Vagina (tissue), 2 donors: Measurements from ENCODE around the gene LYPD6.

Experiments
- POLR2A ChIP-seq, 2 donors: fragments of 450-650 bp; IDR thresholded peaks; one replicate each; pipeline ENCODE4 v1.6.1; 2017; ENCODE audit warnings: antibody characterized with exemption in 2 of 2, mild to moderate bottlenecking in 2 of 2, moderate library complexity in 2 of 2
- POLR2AphosphoS5 ChIP-seq, 2 donors: sonication (generic); formaldehyde crosslinking; IDR thresholded peaks; one replicate each; pipeline ENCODE4 v1.9.0; 2017; ENCODE audit warnings: antibody characterized with exemption in 2 of 2, mild to moderate bottlenecking in 2 of 2, low read depth in 1 of 2; ENCODE audit not compliant: insufficient read depth in 1 of 2
- TF ChIP-seq, protein P1 (sequence below), 3 experiments: fragments of 450-650 bp in 2 of 3; fragments of 200-600 bp in 1 of 3; sonication (generic) in 1 of 3; IDR thresholded peaks; one replicate each; pipeline ENCODE4 v1.5.1; 2017 to 2019; ENCODE audit warnings: antibody characterized with exemption in 3 of 3, mild to moderate bottlenecking in 2 of 3, moderate library complexity in 2 of 3

DNA sequence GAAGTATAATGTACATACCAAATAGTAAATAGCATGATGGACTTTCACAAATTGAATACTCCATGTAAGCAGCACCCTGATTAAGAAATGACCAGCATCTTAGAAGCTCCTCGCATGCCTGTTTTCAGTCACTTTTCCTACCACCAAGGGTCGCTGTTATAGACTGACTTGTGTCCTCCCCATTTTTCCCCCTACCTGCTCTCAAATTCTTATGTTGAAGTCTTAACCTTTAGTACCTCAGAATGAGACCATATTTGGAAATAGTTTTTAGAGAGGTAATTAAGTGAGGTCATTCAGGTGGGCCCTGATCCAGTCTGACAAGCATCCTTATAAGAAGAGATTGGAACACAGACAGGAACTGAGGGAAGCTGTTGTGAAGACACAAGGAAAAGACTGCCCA, 125.9 kb downstream of the LYPD6 start:
- TF ChIP-seq, protein P1, sequence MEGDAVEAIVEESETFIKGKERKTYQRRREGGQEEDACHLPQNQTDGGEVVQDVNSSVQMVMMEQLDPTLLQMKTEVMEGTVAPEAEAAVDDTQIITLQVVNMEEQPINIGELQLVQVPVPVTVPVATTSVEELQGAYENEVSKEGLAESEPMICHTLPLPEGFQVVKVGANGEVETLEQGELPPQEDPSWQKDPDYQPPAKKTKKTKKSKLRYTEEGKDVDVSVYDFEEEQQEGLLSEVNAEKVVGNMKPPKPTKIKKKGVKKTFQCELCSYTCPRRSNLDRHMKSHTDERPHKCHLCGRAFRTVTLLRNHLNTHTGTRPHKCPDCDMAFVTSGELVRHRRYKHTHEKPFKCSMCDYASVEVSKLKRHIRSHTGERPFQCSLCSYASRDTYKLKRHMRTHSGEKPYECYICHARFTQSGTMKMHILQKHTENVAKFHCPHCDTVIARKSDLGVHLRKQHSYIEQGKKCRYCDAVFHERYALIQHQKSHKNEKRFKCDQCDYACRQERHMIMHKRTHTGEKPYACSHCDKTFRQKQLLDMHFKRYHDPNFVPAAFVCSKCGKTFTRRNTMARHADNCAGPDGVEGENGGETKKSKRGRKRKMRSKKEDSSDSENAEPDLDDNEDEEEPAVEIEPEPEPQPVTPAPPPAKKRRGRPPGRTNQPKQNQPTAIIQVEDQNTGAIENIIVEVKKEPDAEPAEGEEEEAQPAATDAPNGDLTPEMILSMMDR (IDR thresholded peaks at IDR 0.05) = no peak
- TF ChIP-seq POLR2AphosphoS5 (IDR thresholded peaks at IDR 0.05; ENCODE audit: insufficient read depth in 1 of 2, low read depth in 1 of 2) = no peak
- TF ChIP-seq POLR2A (IDR thresholded peaks at IDR 0.05) = no peak
